WTC11 (cell line): Measurements from ENCODE around the gene DHRSX. TPM values are rescaled to one million over a fixed set of nuclear protein-coding genes. Genes with fewer than 3 reads are reported as not detected.

Experiments
- ATAC-seq: fragments of 200-7000 bp; cut with Tn5 transposase; 2 replicates; pipeline ENCODE4 v1.10.0; 2021; ENCODE audit warnings: mild to moderate bottlenecking, moderate library complexity
- CTCF ChIA-PET: fragments of 300-600 bp; sonication (Branson Sonifier 250); formaldehyde crosslinking; loops from one replicate; lab custom pipeline; 2021; ENCODE audit warnings: antibody characterized with exemption; lab: Charles Lee
- POLR2A ChIA-PET: fragments of 350-600 bp; sonication (Branson Sonifier 250); formaldehyde crosslinking; loops from one replicate; lab custom pipeline; 2021; ENCODE audit warnings: antibody characterized with exemption; lab: Charles Lee
- DNase-seq: peaks from one replicate; pipeline ENCODE4 v3.0.0; 2021; ENCODE audit warnings: low spot score
- H3K27ac Mint-ChIP-seq: 2 replicates; pipeline ENCODE4 v1.8.0; 2021; ENCODE audit warnings: mixed read lengths
- H3K27me3 Mint-ChIP-seq: 2 replicates; pipeline ENCODE4 v1.8.0; 2021; ENCODE audit warnings: low read depth, mild to moderate bottlenecking, moderate library complexity, mixed read lengths
- H3K36me3 Mint-ChIP-seq: 2 replicates; pipeline ENCODE4 v1.8.0; 2021; ENCODE audit warnings: mixed read lengths
- H3K4me1 Mint-ChIP-seq: 2 replicates; pipeline ENCODE4 v1.8.0; 2022; ENCODE audit warnings: mixed read lengths
- H3K4me3 Mint-ChIP-seq: 2 replicates; pipeline ENCODE4 v1.8.0; 2021; ENCODE audit warnings: mild to moderate bottlenecking, moderate library complexity, mixed read lengths
- H3K9me3 Mint-ChIP-seq: 2 replicates; pipeline ENCODE4 v1.8.0; 2021; ENCODE audit warnings: mixed read lengths
- ATF1 ChIP-seq: sonication (generic); formaldehyde crosslinking; IDR thresholded peaks from 2 replicates; pipeline ENCODE4 v1.8.1; 2023; ENCODE audit warnings: mild to moderate bottlenecking, moderate library complexity, missing genetic modification reagents
- CBFB ChIP-seq: sonication (generic); formaldehyde crosslinking; IDR thresholded peaks from 2 replicates; pipeline ENCODE4 v1.8.1; 2022; ENCODE audit warnings: mild to moderate bottlenecking, low read depth, missing genetic modification reagents
- ELF4 ChIP-seq: sonication (generic); formaldehyde crosslinking; IDR thresholded peaks from 2 replicates; pipeline ENCODE4 v1.8.1; 2022; ENCODE audit warnings: low read depth, mild to moderate bottlenecking, moderate library complexity, missing genetic modification reagents
- ESRRA ChIP-seq: sonication (generic); formaldehyde crosslinking; IDR thresholded peaks from 2 replicates; pipeline ENCODE4 v1.8.1; 2022; ENCODE audit warnings: mild to moderate bottlenecking, missing genetic modification reagents, borderline replicate concordance
- ETV6 ChIP-seq: sonication (generic); formaldehyde crosslinking; IDR thresholded peaks from 2 replicates; pipeline ENCODE4 v1.8.1; 2022; ENCODE audit warnings: mild to moderate bottlenecking, missing genetic modification reagents
- GTF2I ChIP-seq: fragments of 250-450 bp; sonication (Bioruptor Pico); conservative IDR thresholded peaks from 2 replicates; pipeline ENCODE4 v1.4.0; 2021; ENCODE audit warnings: mild to moderate bottlenecking
- RORB ChIP-seq: fragments of 250-450 bp; sonication (Bioruptor Pico); IDR thresholded peaks from 2 replicates; pipeline ENCODE4 v1.9.0; 2021; ENCODE audit warnings: mild to moderate bottlenecking
- TEAD4 ChIP-seq: sonication (generic); formaldehyde crosslinking; IDR thresholded peaks from 2 replicates; pipeline ENCODE4 v1.8.0; 2022; ENCODE audit warnings: mild to moderate bottlenecking, missing genetic modification reagents
- total RNA-seq: library from RNA; stranded (reverse); gene quantifications from 3 replicates; pipeline ENCODE4 v1.2.3, GENCODE V29; 2021
- TF ChIP-seq, protein P1 (sequence below): sonication (generic); formaldehyde crosslinking; IDR thresholded peaks from 2 replicates; pipeline ENCODE4 v1.8.0; 2023; ENCODE audit warnings: missing genetic modification reagents, mild to moderate bottlenecking, borderline replicate concordance
- TF ChIP-seq, protein P2 (sequence below): sonication (generic); formaldehyde crosslinking; IDR thresholded peaks from 2 replicates; pipeline ENCODE4 v1.8.0; 2023; ENCODE audit warnings: mild to moderate bottlenecking, missing genetic modification reagents
- TF ChIP-seq, protein P3 (sequence below): sonication (generic); formaldehyde crosslinking; IDR thresholded peaks from 2 replicates; pipeline ENCODE4 v1.8.0; 2022; ENCODE audit warnings: mild to moderate bottlenecking, missing genetic modification reagents
- TF ChIP-seq, protein P4 (sequence below): sonication (generic); formaldehyde crosslinking; IDR thresholded peaks from 2 replicates; pipeline ENCODE4 v1.8.0; 2022; ENCODE audit warnings: missing genetic modification reagents
- TF ChIP-seq, protein P5 (sequence below): sonication (generic); formaldehyde crosslinking; conservative IDR thresholded peaks from 2 replicates; pipeline ENCODE4 v1.8.1; 2022; ENCODE audit warnings: mild to moderate bottlenecking, missing genetic modification reagents
- TF ChIP-seq, protein P6 (sequence below): fragments of 250-450 bp; sonication (Bioruptor Pico); IDR thresholded peaks from 2 replicates; pipeline ENCODE4 v1.9.0; 2021; ENCODE audit warnings: moderate library complexity, mild to moderate bottlenecking, inconsistent platforms, borderline replicate concordance
- TF ChIP-seq, protein P7 (sequence below): sonication (generic); formaldehyde crosslinking; IDR thresholded peaks from 2 replicates; pipeline ENCODE4 v1.8.0; 2022; ENCODE audit warnings: mild to moderate bottlenecking, missing genetic modification reagents

The DHRSX gene
- total RNA-seq, 1 experiment from 2014 or later, result 28.2 TPM

DNA sequence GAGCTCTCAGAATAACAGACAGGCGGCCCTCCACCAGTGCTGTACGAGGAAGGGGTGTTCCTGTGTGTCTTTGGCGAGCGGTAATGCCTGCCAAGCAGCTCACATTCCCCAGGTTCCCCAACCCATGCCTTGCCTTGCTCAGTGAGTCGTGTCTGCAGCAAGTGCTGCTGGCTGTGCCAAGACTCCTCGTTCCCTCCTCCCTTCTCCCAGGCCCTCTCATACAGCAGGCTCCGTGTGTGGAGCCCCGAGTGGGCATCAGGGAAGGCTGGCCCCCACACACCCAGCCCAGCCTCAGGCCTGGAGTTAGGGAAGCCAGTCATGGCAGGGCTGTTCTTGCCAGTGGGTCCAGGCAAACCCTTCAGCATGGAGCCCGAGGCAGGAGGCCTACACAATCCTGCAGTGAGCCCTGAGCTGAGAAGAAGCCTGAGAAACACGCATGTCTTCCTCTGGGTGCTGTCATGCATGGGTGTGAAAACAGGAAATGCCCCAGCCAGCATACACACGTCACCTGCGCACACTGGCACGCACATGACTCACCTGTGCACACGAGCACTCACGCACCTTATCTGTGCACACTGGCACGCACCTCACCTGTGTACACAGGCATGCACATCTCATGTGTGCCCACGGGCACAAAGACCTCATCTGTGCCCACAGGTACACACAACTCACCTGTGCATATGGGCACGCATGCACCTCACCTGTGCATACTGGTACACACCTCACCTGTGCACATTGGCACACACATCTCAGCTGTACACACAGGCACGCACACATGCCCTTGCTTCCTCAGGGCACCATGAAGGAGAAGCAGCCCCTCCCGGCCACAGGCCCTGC, 238.7 kb downstream of the DHRSX start:
- TF ChIP-seq, protein P1, sequence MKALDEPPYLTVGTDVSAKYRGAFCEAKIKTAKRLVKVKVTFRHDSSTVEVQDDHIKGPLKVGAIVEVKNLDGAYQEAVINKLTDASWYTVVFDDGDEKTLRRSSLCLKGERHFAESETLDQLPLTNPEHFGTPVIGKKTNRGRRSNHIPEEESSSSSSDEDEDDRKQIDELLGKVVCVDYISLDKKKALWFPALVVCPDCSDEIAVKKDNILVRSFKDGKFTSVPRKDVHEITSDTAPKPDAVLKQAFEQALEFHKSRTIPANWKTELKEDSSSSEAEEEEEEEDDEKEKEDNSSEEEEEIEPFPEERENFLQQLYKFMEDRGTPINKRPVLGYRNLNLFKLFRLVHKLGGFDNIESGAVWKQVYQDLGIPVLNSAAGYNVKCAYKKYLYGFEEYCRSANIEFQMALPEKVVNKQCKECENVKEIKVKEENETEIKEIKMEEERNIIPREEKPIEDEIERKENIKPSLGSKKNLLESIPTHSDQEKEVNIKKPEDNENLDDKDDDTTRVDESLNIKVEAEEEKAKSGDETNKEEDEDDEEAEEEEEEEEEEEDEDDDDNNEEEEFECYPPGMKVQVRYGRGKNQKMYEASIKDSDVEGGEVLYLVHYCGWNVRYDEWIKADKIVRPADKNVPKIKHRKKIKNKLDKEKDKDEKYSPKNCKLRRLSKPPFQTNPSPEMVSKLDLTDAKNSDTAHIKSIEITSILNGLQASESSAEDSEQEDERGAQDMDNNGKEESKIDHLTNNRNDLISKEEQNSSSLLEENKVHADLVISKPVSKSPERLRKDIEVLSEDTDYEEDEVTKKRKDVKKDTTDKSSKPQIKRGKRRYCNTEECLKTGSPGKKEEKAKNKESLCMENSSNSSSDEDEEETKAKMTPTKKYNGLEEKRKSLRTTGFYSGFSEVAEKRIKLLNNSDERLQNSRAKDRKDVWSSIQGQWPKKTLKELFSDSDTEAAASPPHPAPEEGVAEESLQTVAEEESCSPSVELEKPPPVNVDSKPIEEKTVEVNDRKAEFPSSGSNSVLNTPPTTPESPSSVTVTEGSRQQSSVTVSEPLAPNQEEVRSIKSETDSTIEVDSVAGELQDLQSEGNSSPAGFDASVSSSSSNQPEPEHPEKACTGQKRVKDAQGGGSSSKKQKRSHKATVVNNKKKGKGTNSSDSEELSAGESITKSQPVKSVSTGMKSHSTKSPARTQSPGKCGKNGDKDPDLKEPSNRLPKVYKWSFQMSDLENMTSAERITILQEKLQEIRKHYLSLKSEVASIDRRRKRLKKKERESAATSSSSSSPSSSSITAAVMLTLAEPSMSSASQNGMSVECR (CRISPR knock-in tag), result no peak
- TF ChIP-seq ATF1 (CRISPR knock-in tag), result no peak
- TF ChIP-seq CBFB (CRISPR knock-in tag), result no peak
- TF ChIP-seq ESRRA (CRISPR knock-in tag), result no peak
- ChIA-PET CTCF (no interaction called here), POLR2A (no interaction called here)
- Mint-ChIP-seq H3K36me3 (peaks cover 16% of the 10 kb centered on the region; the same call in 1 of the 2 replicates), H3K4me1 (peaks cover 11% of the 10 kb centered on the region), H3K9me3 (no peaks in the 10 kb centered on the region), H3K4me3 (no peak overlapping the region), H3K27me3 (no peaks in the 10 kb centered on the region), H3K27ac (peak overlapping the region; percentile 75; the same call in 1 of the 2 replicates)
- no peak; the same call in 1 of the 2 replicates for ATAC-seq
- no peak for DNase-seq

DNA sequence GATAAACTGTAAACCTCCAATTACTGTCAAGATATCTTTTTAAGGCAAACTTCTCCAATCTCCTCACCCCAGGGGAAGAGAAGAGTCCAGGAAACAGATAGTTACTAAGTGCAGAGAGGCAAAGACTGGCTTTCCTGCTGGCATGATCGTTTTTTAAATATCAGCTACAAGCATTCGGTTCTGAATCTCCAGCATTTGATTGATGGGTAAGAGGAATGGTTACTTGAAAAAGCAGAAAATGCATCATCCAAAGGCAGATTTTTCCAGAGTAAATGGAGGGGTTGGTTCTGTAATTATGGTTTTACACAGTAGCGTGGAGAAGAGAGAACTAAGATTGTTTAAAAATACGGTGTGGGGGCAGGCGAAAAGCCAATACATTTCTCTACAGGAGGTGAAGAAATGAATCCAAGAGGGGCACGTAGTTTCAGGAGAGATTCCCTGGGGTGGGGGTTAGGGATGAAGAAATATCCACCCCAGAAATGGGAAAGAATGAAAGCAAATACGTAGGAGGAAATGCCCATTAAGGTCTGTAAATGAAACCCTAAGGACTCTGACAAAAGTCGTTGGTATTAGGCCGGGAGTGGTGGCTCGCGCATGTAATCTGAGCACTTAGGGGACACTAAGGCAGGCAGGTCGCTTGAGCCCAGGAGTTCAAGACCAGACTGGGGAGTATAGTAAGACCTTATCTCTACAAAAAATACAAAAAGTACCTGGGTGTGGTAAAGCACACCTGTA, 248.3 kb downstream of the DHRSX start:
- Mint-ChIP-seq H3K27me3 (no peaks in the 10 kb centered on the region), H3K4me3 (no peak overlapping the region), H3K4me1 (peaks cover 32% of the 10 kb centered on the region), H3K27ac (peak overlapping the region; percentile 8), H3K9me3 (no peaks in the 10 kb centered on the region), H3K36me3 (peaks cover 3% of the 10 kb centered on the region)
- DNase-seq (no peak), ATAC-seq (no peak)
- ChIA-PET CTCF (no interaction called here), POLR2A (no interaction called here)
- TF ChIP-seq, protein P2, sequence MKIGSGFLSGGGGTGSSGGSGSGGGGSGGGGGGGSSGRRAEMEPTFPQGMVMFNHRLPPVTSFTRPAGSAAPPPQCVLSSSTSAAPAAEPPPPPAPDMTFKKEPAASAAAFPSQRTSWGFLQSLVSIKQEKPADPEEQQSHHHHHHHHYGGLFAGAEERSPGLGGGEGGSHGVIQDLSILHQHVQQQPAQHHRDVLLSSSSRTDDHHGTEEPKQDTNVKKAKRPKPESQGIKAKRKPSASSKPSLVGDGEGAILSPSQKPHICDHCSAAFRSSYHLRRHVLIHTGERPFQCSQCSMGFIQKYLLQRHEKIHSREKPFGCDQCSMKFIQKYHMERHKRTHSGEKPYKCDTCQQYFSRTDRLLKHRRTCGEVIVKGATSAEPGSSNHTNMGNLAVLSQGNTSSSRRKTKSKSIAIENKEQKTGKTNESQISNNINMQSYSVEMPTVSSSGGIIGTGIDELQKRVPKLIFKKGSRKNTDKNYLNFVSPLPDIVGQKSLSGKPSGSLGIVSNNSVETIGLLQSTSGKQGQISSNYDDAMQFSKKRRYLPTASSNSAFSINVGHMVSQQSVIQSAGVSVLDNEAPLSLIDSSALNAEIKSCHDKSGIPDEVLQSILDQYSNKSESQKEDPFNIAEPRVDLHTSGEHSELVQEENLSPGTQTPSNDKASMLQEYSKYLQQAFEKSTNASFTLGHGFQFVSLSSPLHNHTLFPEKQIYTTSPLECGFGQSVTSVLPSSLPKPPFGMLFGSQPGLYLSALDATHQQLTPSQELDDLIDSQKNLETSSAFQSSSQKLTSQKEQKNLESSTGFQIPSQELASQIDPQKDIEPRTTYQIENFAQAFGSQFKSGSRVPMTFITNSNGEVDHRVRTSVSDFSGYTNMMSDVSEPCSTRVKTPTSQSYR (CRISPR knock-in tag), result no peak
- TF ChIP-seq, protein P3, sequence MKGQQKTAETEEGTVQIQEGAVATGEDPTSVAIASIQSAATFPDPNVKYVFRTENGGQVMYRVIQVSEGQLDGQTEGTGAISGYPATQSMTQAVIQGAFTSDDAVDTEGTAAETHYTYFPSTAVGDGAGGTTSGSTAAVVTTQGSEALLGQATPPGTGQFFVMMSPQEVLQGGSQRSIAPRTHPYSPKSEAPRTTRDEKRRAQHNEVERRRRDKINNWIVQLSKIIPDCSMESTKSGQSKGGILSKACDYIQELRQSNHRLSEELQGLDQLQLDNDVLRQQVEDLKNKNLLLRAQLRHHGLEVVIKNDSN (CRISPR knock-in tag), result no peak
- TF ChIP-seq, protein P4, sequence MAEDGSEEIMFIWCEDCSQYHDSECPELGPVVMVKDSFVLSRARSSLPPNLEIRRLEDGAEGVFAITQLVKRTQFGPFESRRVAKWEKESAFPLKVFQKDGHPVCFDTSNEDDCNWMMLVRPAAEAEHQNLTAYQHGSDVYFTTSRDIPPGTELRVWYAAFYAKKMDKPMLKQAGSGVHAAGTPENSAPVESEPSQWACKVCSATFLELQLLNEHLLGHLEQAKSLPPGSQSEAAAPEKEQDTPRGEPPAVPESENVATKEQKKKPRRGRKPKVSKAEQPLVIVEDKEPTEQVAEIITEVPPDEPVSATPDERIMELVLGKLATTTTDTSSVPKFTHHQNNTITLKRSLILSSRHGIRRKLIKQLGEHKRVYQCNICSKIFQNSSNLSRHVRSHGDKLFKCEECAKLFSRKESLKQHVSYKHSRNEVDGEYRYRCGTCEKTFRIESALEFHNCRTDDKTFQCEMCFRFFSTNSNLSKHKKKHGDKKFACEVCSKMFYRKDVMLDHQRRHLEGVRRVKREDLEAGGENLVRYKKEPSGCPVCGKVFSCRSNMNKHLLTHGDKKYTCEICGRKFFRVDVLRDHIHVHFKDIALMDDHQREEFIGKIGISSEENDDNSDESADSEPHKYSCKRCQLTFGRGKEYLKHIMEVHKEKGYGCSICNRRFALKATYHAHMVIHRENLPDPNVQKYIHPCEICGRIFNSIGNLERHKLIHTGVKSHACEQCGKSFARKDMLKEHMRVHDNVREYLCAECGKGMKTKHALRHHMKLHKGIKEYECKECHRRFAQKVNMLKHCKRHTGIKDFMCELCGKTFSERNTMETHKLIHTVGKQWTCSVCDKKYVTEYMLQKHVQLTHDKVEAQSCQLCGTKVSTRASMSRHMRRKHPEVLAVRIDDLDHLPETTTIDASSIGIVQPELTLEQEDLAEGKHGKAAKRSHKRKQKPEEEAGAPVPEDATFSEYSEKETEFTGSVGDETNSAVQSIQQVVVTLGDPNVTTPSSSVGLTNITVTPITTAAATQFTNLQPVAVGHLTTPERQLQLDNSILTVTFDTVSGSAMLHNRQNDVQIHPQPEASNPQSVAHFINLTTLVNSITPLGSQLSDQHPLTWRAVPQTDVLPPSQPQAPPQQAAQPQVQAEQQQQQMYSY (CRISPR knock-in tag), result no peak
- TF ChIP-seq, protein P5, sequence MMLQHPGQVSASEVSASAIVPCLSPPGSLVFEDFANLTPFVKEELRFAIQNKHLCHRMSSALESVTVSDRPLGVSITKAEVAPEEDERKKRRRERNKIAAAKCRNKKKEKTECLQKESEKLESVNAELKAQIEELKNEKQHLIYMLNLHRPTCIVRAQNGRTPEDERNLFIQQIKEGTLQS (CRISPR knock-in tag), result no peak
- no peak for TF ChIP-seq TEAD4
- no peak for TF ChIP-seq CBFB (CRISPR knock-in tag)
- TF ChIP-seq, protein P6, sequence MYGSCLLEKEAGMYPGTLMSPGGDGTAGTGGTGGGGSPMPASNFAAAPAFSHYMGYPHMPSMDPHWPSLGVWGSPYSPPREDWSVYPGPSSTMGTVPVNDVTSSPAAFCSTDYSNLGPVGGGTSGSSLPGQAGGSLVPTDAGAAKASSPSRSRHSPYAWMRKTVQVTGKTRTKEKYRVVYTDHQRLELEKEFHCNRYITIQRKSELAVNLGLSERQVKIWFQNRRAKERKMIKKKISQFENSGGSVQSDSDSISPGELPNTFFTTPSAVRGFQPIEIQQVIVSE, result no peak
- TF ChIP-seq, protein P7, sequence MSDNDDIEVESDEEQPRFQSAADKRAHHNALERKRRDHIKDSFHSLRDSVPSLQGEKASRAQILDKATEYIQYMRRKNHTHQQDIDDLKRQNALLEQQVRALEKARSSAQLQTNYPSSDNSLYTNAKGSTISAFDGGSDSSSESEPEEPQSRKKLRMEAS (CRISPR knock-in tag), result no peak
- no peak for TF ChIP-seq ELF4
- no peak for TF ChIP-seq ETV6 (CRISPR knock-in tag)
- TF ChIP-seq GTF2I (CRISPR knock-in tag), result no peak
- no peak for TF ChIP-seq RORB (CRISPR knock-in tag)
